ENCODE results near the gene G6PC1.

- TF ChIP-seq TARDBP (IDR thresholded peaks at IDR 0.05), result no peak
- no peak for TF ChIP-seq ELF4 (IDR thresholded peaks at IDR 0.05)
- no peak for TF ChIP-seq FOXA1 (IDR thresholded peaks at IDR 0.05)
- TF ChIP-seq SP1 (IDR thresholded peaks at IDR 0.05), result no peak
Measured at GRCh38 chr17:42880776-42881310, 19.8 kb upstream of the G6PC1 start.

All from HEK293T (cell line).